ENCODE measurements around the gene CFAP251.

CFAP251 gene

GRCh38 chr12:121955258-121956237 is 37.2 kb downstream of the CFAP251 start:
- TF ChIP-seq YY1 (IDR thresholded peaks at IDR 0.05; ENCODE audit: low read depth) (no peak), RAD21 (IDR thresholded peaks at IDR 0.05; ENCODE audit: low read depth) (peak; percentile 42)

DNA sequence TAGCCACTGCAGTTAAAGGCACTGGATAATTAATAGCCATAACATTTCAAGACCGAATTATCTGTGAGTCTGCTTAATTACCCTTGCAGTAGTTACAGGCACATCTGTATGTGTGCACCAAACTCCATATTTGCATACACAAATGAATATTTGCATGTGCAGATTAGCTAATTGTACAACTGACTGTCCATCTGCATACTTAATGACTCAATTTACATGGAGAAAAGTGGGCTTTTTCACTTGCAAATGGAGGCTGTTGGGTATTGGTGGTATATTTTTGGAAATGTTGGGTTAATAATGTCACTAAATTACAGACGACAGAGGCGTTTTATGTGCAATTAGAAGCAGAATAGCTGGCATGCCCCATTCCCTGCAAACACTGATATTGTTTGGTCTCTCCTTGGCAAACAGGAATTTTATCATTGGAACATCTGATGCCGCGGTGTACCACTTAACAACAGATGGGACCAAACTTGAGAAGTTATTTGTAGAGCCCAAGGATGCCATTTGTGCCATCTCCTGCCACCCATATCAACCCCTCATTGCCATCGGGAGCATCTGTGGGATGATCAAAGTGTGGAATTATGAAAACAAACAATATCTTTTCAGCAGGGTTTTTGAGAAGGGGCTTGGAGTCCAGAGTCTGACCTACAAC is 39.6 kb downstream of the CFAP251 start:
- TF ChIP-seq CREB1 (IDR thresholded peaks at IDR 0.05; ENCODE audit: low read depth) = no peak

GRCh38 chr12:121958541-121959240 is 40.3 kb downstream of the CFAP251 start:
- no peak for TF ChIP-seq TCF12 (IDR thresholded peaks at IDR 0.05; ENCODE audit: low read depth)
- no peak for TF ChIP-seq MAX (IDR thresholded peaks at IDR 0.05)
- no peak for TF ChIP-seq EP300 (IDR thresholded peaks at IDR 0.05; ENCODE audit: borderline replicate concordance)
- TF ChIP-seq FOXM1 (IDR thresholded peaks at IDR 0.05; ENCODE audit: borderline replicate concordance, low read depth) = no peak
- TF ChIP-seq, protein P1, sequence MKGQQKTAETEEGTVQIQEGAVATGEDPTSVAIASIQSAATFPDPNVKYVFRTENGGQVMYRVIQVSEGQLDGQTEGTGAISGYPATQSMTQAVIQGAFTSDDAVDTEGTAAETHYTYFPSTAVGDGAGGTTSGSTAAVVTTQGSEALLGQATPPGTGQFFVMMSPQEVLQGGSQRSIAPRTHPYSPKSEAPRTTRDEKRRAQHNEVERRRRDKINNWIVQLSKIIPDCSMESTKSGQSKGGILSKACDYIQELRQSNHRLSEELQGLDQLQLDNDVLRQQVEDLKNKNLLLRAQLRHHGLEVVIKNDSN (IDR thresholded peaks at IDR 0.05) = no peak
- no peak for TF ChIP-seq NFIC (IDR thresholded peaks at IDR 0.05)
- no peak for TF ChIP-seq CREB1 (IDR thresholded peaks at IDR 0.05; ENCODE audit: low read depth)
- TF ChIP-seq REST (IDR thresholded peaks at IDR 0.05; ENCODE audit: low read depth) = no peak

GRCh38 chr12:121960541-121960940 is 42.1 kb downstream of the CFAP251 start:
- TF ChIP-seq, protein P1 (IDR thresholded peaks at IDR 0.05) = no peak
- TF ChIP-seq CREB1 (IDR thresholded peaks at IDR 0.05; ENCODE audit: low read depth) (no peak), TCF12 (IDR thresholded peaks at IDR 0.05; ENCODE audit: low read depth) (no peak), EP300 (IDR thresholded peaks at IDR 0.05; ENCODE audit: borderline replicate concordance) (no peak), EGR1 (IDR thresholded peaks at IDR 0.05) (no peak), TAF1 (IDR thresholded peaks at IDR 0.05; ENCODE audit: low read depth) (no peak), YY1 (IDR thresholded peaks at IDR 0.05; ENCODE audit: low read depth) (no peak), ZBTB7A (IDR thresholded peaks at IDR 0.05; ENCODE audit: low read depth) (no peak), NFIC (IDR thresholded peaks at IDR 0.05) (no peak), REST (IDR thresholded peaks at IDR 0.05; ENCODE audit: low read depth) (no peak), TEAD4 (IDR thresholded peaks at IDR 0.05) (no peak), RAD21 (IDR thresholded peaks at IDR 0.05; ENCODE audit: low read depth) (no peak), CEBPB (IDR thresholded peaks at IDR 0.05) (no peak), FOXM1 (IDR thresholded peaks at IDR 0.05; ENCODE audit: borderline replicate concordance, low read depth) (no peak), MAX (IDR thresholded peaks at IDR 0.05) (no peak)

- no peak for TF ChIP-seq TAF1 (IDR thresholded peaks at IDR 0.05; ENCODE audit: low read depth)
- no peak for TF ChIP-seq EP300 (IDR thresholded peaks at IDR 0.05; ENCODE audit: borderline replicate concordance)
- no peak for TF ChIP-seq MAX (IDR thresholded peaks at IDR 0.05)
- TF ChIP-seq NFIC (IDR thresholded peaks at IDR 0.05) = no peak
Measured at GRCh38 chr12:121961195-121961879, 42.9 kb downstream of the CFAP251 start.

Measured in Ishikawa (cell line).